MV-4-11 (cell line): ENCODE data around the gene MRPL37.

Experiments used
- DNase-seq: peaks from one replicate; lab custom pipeline; 2025; lab: John Stamatoyannopoulos, UW

MRPL37 gene

GRCh38 chr1:54240741-54241335 lies 40.9 kb downstream of the MRPL37 start:
- DNase-seq, result no peak

DNA sequence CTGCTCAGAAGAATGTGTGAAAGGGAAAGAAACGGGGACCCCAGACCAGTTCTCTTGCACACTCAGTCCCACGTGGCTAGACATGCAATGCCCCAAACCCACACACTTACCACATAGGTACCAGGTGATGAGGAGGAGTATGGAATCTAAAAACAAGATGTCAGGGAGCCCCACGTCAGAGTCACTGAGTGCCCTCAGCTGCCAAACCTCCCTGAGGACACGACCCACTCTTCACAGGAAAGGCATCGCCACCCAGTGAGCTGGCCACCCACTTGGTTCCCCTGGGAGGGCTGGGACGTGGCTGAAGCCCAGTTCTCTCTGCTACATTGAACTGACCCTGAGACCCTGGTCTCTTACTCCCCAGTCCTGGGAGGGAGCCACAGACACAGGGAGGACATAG lies 41.4 kb downstream of the MRPL37 start:
- DNase-seq, result no peak

DNA sequence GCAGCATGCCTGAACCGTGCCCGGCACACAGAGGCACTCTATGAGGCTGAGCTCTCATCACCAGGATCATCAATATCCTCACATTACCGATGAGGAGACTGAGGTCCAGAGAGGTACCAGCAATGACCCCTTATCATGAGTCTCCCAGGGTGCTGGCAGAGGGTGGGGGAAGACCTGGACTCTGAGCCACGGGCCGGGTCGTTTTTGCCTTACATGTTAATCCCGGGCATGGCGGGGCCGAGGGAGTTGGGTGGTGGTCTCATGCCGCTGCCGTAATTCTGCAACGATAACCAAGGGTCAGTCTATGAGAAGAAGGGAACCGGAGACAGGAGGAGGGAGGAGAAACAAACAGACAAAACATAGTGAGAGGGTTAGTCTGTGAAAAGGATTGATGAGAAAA lies 43.1 kb downstream of the MRPL37 start:
- no peak for DNase-seq

- DNase-seq, result no peak
Measured at GRCh38 chr1:54244655-54245054, 44.7 kb downstream of the MRPL37 start.

DNA sequence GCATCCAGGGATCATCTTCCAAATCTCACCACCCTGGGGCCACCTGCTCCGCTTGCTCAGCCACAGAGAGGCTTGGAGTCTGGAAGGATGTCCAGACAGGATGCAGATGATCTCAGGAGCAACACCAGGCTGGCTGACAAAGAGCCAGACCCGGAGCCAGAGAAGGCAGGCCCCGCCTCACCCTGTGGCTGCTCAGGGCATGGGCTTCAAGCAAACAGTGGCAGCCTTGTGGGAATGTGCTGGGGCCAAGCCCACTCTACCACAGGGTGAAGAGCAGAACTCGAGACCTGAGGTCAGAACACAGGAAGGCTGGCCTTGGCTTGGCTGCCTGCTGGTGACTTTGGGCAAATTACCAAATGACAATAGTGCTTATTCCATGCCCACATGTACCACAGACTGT lies 45.5 kb downstream of the MRPL37 start:
- no peak for DNase-seq

GRCh38 chr1:54246116-54246721 lies 46.3 kb downstream of the MRPL37 start:
- DNase-seq, result no peak

DNA sequence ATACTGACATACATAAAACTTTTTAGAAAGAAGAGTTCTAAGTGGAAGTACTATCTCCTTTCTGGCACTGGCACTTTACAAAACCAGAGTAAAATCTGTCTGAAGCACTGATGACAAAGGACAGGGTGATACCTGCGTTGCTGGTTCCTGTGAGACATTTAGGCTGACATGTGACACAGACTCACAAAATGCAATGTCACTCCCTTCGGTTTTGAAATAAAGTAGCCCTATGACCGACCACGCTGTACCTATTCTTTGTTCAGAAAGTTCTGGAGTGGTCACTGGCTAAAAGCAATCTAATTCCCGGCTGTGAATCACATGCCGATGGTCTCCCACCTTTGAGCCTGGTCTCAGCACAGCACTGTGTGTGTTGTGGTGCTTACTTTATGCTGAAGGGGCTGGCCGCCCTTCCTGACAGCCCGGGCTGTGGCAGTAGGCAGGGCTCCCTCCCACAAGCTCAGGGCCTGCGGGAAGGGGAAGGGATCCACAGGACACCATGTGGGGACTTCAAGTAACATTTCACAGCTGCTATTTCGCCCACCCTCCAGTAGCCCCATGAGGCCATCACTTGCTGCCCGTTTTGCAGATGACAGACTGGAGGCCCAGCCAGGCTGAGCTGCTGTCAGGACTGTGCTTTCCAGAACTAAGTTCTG lies 48.0 kb downstream of the MRPL37 start:
- no peak for DNase-seq

GRCh38 chr1:54248966-54249365 lies 49.0 kb downstream of the MRPL37 start:
- no peak for DNase-seq

GRCh38 chr1:54249819-54250435 lies 50.0 kb downstream of the MRPL37 start:
- DNase-seq, result peak; percentile 92

DNA sequence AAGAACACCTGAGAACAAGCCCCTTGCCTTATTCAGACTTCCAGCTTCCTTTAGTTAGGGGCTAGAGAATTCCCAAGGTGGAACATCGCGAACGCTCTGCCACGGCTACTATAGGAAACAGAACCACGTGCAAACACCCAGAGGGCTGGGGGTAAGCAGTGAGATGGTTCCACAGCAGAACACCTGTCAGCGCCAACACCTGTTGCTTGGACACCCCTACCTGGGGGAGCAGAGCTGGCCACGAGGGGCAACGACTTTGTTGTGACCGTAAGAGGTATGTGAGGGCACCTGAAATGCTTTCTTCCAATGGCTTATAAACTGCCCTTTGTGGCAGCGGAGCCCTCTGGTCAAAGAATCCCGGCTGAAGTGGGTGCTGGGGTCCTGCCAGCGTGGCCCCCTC lies 50.7 kb downstream of the MRPL37 start:
- DNase-seq, result no peak

DNA sequence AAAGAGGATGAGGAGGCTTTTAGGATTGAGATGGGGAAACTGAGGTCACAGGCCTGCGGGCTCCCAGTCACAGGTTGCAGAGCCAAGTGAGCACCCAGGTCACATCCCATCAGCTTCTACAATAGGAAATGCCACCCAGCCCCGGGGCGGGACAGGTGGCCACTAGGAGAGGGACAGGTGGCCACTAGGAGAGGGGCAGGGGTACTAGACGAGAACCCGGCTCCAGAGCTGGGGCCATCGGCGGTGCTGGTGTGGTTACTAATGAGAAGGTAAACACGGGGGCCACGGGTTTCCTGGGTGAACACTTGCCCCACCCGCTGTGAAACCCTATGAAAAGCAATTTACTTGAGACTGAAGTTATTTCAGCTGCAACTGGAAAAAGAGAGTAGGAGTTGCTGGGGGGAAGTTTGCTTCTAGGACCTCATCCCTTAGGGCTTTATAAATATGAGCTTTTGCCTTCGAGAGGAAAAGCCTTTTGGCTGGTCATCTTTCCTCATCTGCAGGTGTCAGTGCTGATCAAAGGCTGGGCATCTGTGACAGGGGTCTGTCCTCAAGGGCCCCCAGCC lies 52.5 kb downstream of the MRPL37 start:
- DNase-seq, result no peak

GRCh38 chr1:54253480-54253879 lies 53.5 kb downstream of the MRPL37 start:
- peak; percentile 13 for DNase-seq

DNA sequence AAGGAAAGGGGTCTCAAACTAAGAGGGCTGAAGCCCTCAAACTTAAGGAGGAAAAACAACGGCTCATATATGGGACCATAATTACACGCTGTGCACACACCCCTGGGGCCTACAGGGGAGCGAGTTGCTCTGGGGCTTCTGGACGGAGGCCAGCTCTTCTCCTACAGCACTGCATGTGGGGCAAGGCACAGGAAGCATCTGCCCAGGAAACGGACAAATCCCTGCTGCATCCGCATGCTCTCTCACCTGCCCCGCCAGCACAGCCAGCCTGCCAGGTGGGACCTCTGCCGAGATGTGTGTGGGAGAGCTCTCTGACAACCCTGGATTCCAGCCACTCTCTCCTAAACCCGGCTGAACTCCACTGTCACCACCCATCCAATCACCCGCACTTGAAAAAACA lies 54.1 kb downstream of the MRPL37 start:
- no peak for DNase-seq

DNA sequence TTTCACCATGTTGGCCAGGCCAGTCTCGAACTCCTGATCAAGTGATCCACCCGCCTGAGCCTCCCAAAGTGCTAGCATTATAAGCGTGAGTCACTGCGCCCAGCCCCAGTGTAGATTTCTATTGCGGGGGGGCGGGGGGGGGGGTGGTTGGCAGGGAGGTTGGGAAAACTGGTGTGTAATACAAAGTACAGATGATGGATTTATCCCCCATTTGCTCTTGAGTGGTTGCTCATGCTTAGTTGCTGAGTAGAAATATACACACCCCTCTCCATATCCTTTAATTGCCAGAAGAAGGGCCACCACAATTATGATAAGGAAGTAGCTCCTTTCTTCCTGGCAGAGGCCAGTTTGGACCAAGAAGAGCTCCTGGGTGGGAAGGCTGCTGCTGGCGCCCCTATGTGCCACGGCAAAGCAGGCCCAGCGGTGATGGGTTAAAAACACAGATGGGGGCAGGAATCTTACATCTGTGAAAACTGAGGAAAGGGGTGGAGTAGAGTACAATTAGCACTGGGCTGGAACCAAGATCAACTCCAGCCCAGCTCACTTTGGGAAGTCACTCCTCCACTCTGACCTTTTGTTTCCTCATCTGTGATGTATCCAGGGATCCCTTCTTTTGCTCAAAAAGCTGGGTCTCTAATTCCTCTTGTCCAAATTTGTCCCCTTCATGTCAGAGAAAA lies 55.2 kb downstream of the MRPL37 start:
- DNase-seq, result no peak

GRCh38 chr1:54256522-54257345 lies 56.8 kb downstream of the MRPL37 start:
- no peak for DNase-seq

- no peak for DNase-seq
Measured at GRCh38 chr1:54257346-54257620, 57.3 kb downstream of the MRPL37 start.

DNA sequence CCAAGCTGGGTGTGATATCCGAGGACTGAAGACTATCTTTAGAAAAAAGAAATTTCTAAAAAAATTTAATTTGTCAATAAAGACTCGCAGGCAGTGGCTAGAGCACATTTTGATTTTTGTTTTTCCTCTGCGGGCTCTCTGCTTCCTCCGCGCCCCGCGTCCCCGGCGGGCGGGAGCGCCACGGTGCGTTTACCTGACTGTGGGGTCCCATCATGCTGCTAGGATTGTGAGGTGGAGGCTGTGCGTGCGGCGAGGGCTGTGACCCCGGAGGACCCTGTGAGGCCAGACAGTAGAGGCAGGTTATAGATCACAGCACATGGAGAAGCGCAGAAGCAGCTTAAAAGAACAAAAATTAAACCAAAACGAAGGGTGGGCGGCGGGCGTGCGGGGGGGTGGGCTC lies 57.9 kb downstream of the MRPL37 start:
- DNase-seq, result no peak

- DNase-seq, result no peak
Measured at GRCh38 chr1:54259546-54260140, 59.7 kb downstream of the MRPL37 start.

DNA sequence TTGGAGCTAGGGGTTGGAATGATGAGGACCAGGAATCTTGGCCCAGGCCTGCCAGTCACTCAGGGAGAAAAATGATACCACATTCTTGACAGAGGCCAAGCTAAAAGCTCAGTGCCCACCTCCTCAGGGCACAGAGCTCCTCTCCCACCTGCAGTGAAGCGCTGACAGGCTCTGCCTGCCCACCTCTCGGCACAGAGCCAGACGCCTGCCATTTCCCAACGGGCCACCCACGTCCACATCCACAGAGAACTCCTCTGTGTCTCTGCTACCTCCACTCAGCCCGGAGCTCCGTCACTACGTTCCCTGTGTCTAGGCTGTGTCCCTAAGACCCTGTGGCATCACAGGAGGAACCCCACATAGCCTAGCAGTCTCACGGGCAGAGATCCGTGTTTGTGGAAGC lies 60.8 kb downstream of the MRPL37 start:
- no peak for DNase-seq

GRCh38 chr1:54262244-54262643 lies 62.3 kb downstream of the MRPL37 start:
- no peak for DNase-seq

GRCh38 chr1:54263601-54264226 lies 63.7 kb downstream of the MRPL37 start:
- DNase-seq, result no peak
